Activated naive CD8-positive, alpha-beta T cell treated with anti-CD3 and anti-CD28 coated beads, Interleukin-2, amount 10 ng/mL, durations not matched to agents 7 days and 5 days (primary cell): ENCODE data around the gene VN1R5. TPM values are rescaled to one million over a fixed set of nuclear protein-coding genes. Genes with fewer than 3 reads are reported as not detected.
"Not testable (repeated sequence)": the region's sequence is repeated elsewhere in the genome, so short reads cannot be mapped to it uniquely, and the experiment has no call there.

ENCODE experiments used
- ATAC-seq: fragments of 150-1000 bp; cut with Tn5 transposase; one replicate; pipeline ENCODE4 v1.10.0; 2021; ENCODE audit warnings: low read depth, moderate library complexity
- POLR2A ChIA-PET: fragments of 350-600 bp; sonication (Branson Sonifier 250); formaldehyde crosslinking; loops from one replicate; lab custom pipeline; 2021; ENCODE audit warnings: antibody characterized with exemption; lab: Charles Lee
- DNase-seq: peaks from one replicate; pipeline ENCODE4 v3.0.0; 2021
- H3K27ac Mint-ChIP-seq: one replicate; pipeline ENCODE4 v1.8.0; 2022; ENCODE audit warnings: mild to moderate bottlenecking, mixed read lengths
- H3K27me3 Mint-ChIP-seq: one replicate; pipeline ENCODE4 v1.8.0; 2022; ENCODE audit warnings: mild to moderate bottlenecking, moderate library complexity, mixed read lengths
- H3K36me3 Mint-ChIP-seq: one replicate; pipeline ENCODE4 v1.8.0; 2021; ENCODE audit warnings: mild to moderate bottlenecking, mixed read lengths
- H3K4me1 Mint-ChIP-seq: one replicate; pipeline ENCODE4 v1.8.0; 2021; ENCODE audit warnings: mixed read lengths
- H3K4me3 Mint-ChIP-seq: one replicate; pipeline ENCODE4 v1.8.0; 2022; ENCODE audit warnings: mild to moderate bottlenecking, moderate library complexity, mixed read lengths
- H3K9me3 Mint-ChIP-seq: one replicate; pipeline ENCODE4 v1.8.0; 2021; ENCODE audit warnings: mixed read lengths
- total RNA-seq, 2 experiments: library from RNA; stranded (reverse); gene quantifications; one replicate each; pipeline ENCODE4 v1.2.3, GENCODE V29; 2021

VN1R5 gene
- total RNA-seq, 2 experiments from 2014 or later = not detected

- H3K4me3 Mint-ChIP-seq = no peak overlapping the region
- H3K27ac Mint-ChIP-seq = no peak overlapping the region
- ATAC-seq (no peak), DNase-seq (no peak)
- peaks cover 7% of the 10 kb centered on the region for H3K36me3 Mint-ChIP-seq
- no peaks in the 10 kb centered on the region for H3K27me3 Mint-ChIP-seq
- POLR2A ChIA-PET = no interaction called here
- H3K9me3 Mint-ChIP-seq = peaks cover 8% of the 10 kb centered on the region
- H3K4me1 Mint-ChIP-seq = peaks cover 7% of the 10 kb centered on the region
Measured at GRCh38 chr1:247287460-247287859, 31.6 kb downstream of the VN1R5 start.

GRCh38 chr1:247288341-247288740 lies 32.5 kb downstream of the VN1R5 start:
- Mint-ChIP-seq H3K4me3 (no peak overlapping the region), H3K27ac (no peak overlapping the region), H3K27me3 (no peaks in the 10 kb centered on the region), H3K36me3 (peaks cover 7% of the 10 kb centered on the region), H3K4me1 (peaks cover 8% of the 10 kb centered on the region), H3K9me3 (peaks cover 8% of the 10 kb centered on the region)
- ATAC-seq = no peak
- POLR2A ChIA-PET = no interaction called here
- DNase-seq = no peak

GRCh38 chr1:247289274-247289892 lies 33.5 kb downstream of the VN1R5 start:
- POLR2A ChIA-PET, DNase-seq, H3K4me1 Mint-ChIP-seq, ATAC-seq, H3K27me3 Mint-ChIP-seq, H3K27ac Mint-ChIP-seq, H3K4me3 Mint-ChIP-seq, H3K36me3 Mint-ChIP-seq, H3K9me3 Mint-ChIP-seq: not testable (repeated sequence)

- ATAC-seq (no peak), DNase-seq (no peak)
- H3K9me3 Mint-ChIP-seq = peaks cover 8% of the 10 kb centered on the region
- H3K4me1 Mint-ChIP-seq = peaks cover 10% of the 10 kb centered on the region
- H3K27ac Mint-ChIP-seq = no peak overlapping the region
- POLR2A ChIA-PET = no interaction called here
- no peaks in the 10 kb centered on the region for H3K27me3 Mint-ChIP-seq
- no peak overlapping the region for H3K4me3 Mint-ChIP-seq
- peaks cover 7% of the 10 kb centered on the region for H3K36me3 Mint-ChIP-seq
Measured at GRCh38 chr1:247290576-247290975, 34.7 kb downstream of the VN1R5 start.

- no peak for DNase-seq
- peaks cover 10% of the 10 kb centered on the region for H3K4me1 Mint-ChIP-seq
- no peak overlapping the region for H3K27ac Mint-ChIP-seq
- peaks cover 5% of the 10 kb centered on the region for H3K36me3 Mint-ChIP-seq
- no peak overlapping the region for H3K4me3 Mint-ChIP-seq
- H3K27me3 Mint-ChIP-seq = no peaks in the 10 kb centered on the region
- H3K9me3 Mint-ChIP-seq = peaks cover 6% of the 10 kb centered on the region
- POLR2A ChIA-PET = no interaction called here
- ATAC-seq = no peak
Measured at GRCh38 chr1:247291161-247291560, 35.3 kb downstream of the VN1R5 start.

- peak; percentile 56 for DNase-seq
- H3K27ac Mint-ChIP-seq = peak overlapping the region; percentile 6
Measured at GRCh38 chr1:247291833-247292561, 36.1 kb downstream of the VN1R5 start.

GRCh38 chr1:247293047-247293446 lies 37.2 kb downstream of the VN1R5 start:
- no peak overlapping the region for H3K4me3 Mint-ChIP-seq
- H3K27ac Mint-ChIP-seq = no peak overlapping the region
- peaks cover 6% of the 10 kb centered on the region for H3K9me3 Mint-ChIP-seq
- no peak for DNase-seq
- H3K36me3 Mint-ChIP-seq = peaks cover 8% of the 10 kb centered on the region
- POLR2A ChIA-PET = no interaction called here
- no peak for ATAC-seq
- no peaks in the 10 kb centered on the region for H3K27me3 Mint-ChIP-seq
- H3K4me1 Mint-ChIP-seq = peaks cover 21% of the 10 kb centered on the region

More at GRCh38 chr1:247291833-247292561, 36.1 kb downstream of the VN1R5 start:
- peaks cover 5% of the 10 kb centered on the region for H3K36me3 Mint-ChIP-seq
- POLR2A ChIA-PET = no interaction called here
- no peaks in the 10 kb centered on the region for H3K27me3 Mint-ChIP-seq
- H3K9me3 Mint-ChIP-seq = peaks cover 6% of the 10 kb centered on the region
- H3K4me3 Mint-ChIP-seq = peak overlapping the region; percentile 22
- peaks cover 13% of the 10 kb centered on the region for H3K4me1 Mint-ChIP-seq
- ATAC-seq = peak; percentile 93

- peaks cover 9% of the 10 kb centered on the region for H3K36me3 Mint-ChIP-seq
- DNase-seq (no peak), ATAC-seq (no peak)
- peaks cover 23% of the 10 kb centered on the region for H3K4me1 Mint-ChIP-seq
- no peak overlapping the region for H3K27ac Mint-ChIP-seq
- H3K27me3 Mint-ChIP-seq = no peaks in the 10 kb centered on the region
- peaks cover 2% of the 10 kb centered on the region for H3K9me3 Mint-ChIP-seq
- H3K4me3 Mint-ChIP-seq = no peak overlapping the region
- POLR2A ChIA-PET = no interaction called here
Measured at GRCh38 chr1:247294282-247294681, 38.4 kb downstream of the VN1R5 start.

- DNase-seq = no peak
- Mint-ChIP-seq H3K27ac (no peak overlapping the region), H3K9me3 (no peaks in the 10 kb centered on the region), H3K27me3 (no peaks in the 10 kb centered on the region), H3K4me1 (peaks cover 23% of the 10 kb centered on the region), H3K36me3 (peaks cover 10% of the 10 kb centered on the region), H3K4me3 (no peak overlapping the region)
- no peak for ATAC-seq
- POLR2A ChIA-PET = no interaction called here
Measured at GRCh38 chr1:247295274-247295684, 39.4 kb downstream of the VN1R5 start.

GRCh38 chr1:247295746-247296145 lies 39.9 kb downstream of the VN1R5 start:
- peaks cover 23% of the 10 kb centered on the region for H3K4me1 Mint-ChIP-seq
- H3K4me3 Mint-ChIP-seq = no peak overlapping the region
- H3K27me3 Mint-ChIP-seq = no peaks in the 10 kb centered on the region
- no peaks in the 10 kb centered on the region for H3K9me3 Mint-ChIP-seq
- no peak overlapping the region for H3K27ac Mint-ChIP-seq
- POLR2A ChIA-PET = no interaction called here
- no peak for DNase-seq
- peaks cover 10% of the 10 kb centered on the region for H3K36me3 Mint-ChIP-seq
- ATAC-seq = no peak

- Mint-ChIP-seq H3K27ac (no peak overlapping the region), H3K4me1 (peaks cover 23% of the 10 kb centered on the region), H3K36me3 (peaks cover 10% of the 10 kb centered on the region), H3K4me3 (peak overlapping the region; percentile 46), H3K9me3 (no peaks in the 10 kb centered on the region), H3K27me3 (no peaks in the 10 kb centered on the region)
- ATAC-seq (no peak), DNase-seq (no peak)
- POLR2A ChIA-PET = no interaction called here
Measured at GRCh38 chr1:247296599-247297180, 40.8 kb downstream of the VN1R5 start.

GRCh38 chr1:247297263-247298123 lies 41.6 kb downstream of the VN1R5 start:
- peak overlapping the region; percentile 46 for H3K4me3 Mint-ChIP-seq
- H3K4me1 Mint-ChIP-seq = peaks cover 16% of the 10 kb centered on the region
- no peaks in the 10 kb centered on the region for H3K9me3 Mint-ChIP-seq
- ATAC-seq (peak; percentile 79), DNase-seq (peak; percentile 51)
- H3K27ac Mint-ChIP-seq = peak overlapping the region; percentile 70
- H3K36me3 Mint-ChIP-seq = peaks cover 12% of the 10 kb centered on the region
- H3K27me3 Mint-ChIP-seq = no peaks in the 10 kb centered on the region
- POLR2A ChIA-PET = interaction anchor here (1.0 to 1.2 kb wide), 2 partner anchors 25 to 92 kb away, joined by 4 read pairs; no protein-coding TSS in a partner anchor

- Mint-ChIP-seq H3K27me3 (no peaks in the 10 kb centered on the region), H3K27ac (peak overlapping the region; percentile 70), H3K4me3 (peak overlapping the region; percentile 46), H3K4me1 (peaks cover 16% of the 10 kb centered on the region), H3K36me3 (peaks cover 17% of the 10 kb centered on the region), H3K9me3 (no peaks in the 10 kb centered on the region)
- DNase-seq = no peak
- POLR2A ChIA-PET = interaction anchor here (1.0 to 1.2 kb wide), 2 partner anchors 25 to 93 kb away, joined by 4 read pairs; no protein-coding TSS in a partner anchor
- ATAC-seq = no peak
Measured at GRCh38 chr1:247298124-247298481, 42.2 kb downstream of the VN1R5 start.
